HepG2 (cell line): ENCODE results near the gene C3orf22. TPM values are rescaled to one million over a fixed set of nuclear protein-coding genes. Genes with fewer than 3 reads are reported as not detected.

Source experiments
- ATAC-seq: fragments of 200-7000 bp; cut with Tn5 transposase; 3 replicates; pipeline ENCODE4 v1.9.1; 2020; ENCODE audit warnings: mild to moderate bottlenecking, moderate library complexity
- BruUV-seq: library from RNA; stranded (reverse); fragments of 400-500 nt; replicated peaks from 2 replicates; lab custom pipeline; 2021; lab: Mats Ljungman, UMichigan
- CTCF ChIA-PET: fragments of 300-600 bp; formaldehyde crosslinking; extraction: SDS; loops from one replicate; lab custom pipeline; 2021; ENCODE audit warnings: low total read pairs, inconsistent platforms, low intra/inter-chr PET ratio; lab: Yijun Ruan, JAX
- POLR2A ChIA-PET: fragments of 350-600 bp; sonication (Branson Sonifier 250); formaldehyde crosslinking; loops from one replicate; lab custom pipeline; 2020; ENCODE audit warnings: antibody characterized with exemption, inconsistent platforms; lab: Yijun Ruan, JAX
- DNase-seq: peaks from one replicate; pipeline ENCODE4 v3.0.0-alpha.2; 2015; ENCODE audit warnings: low spot score
- FAIRE-seq: peaks from 3 replicates; lab custom pipeline; 2011; peaks lifted over from hg19 to GRCh38; lab: Jason Lieb, UNC
- H2AFZ ChIP-seq: one replicate; pipeline ENCODE4 v1.6.1; 2011; ENCODE audit warnings: low read length, inconsistent platforms
- H3K27ac ChIP-seq: fragments of 300-600 bp; 3 replicates; pipeline ENCODE4 v1.8.0; 2011; ENCODE audit warnings: mixed run types, mild to moderate bottlenecking, mixed read lengths, low read length, inconsistent platforms; ENCODE audit not compliant: insufficient read depth; ENCODE audit errors: extremely low read length
- H3K27me3 ChIP-seq, 2 experiments: fragments of 200-600 bp in 1 of 2; 2 replicates in 1 of 2; 3 replicates in 1 of 2; pipeline versions ENCODE4 v1.6.0 to v1.8.0; 2011; ENCODE audit warnings: low read length in 2 of 2, mild to moderate bottlenecking in 2 of 2, moderate library complexity in 2 of 2, inconsistent platforms in 1 of 2; ENCODE audit not compliant: insufficient read depth in 2 of 2, control insufficient read depth in 1 of 2
- H3K36me3 ChIP-seq, 2 experiments: fragments of 200-600 bp in 1 of 2; replicated peaks in 1 of 2; 2 replicates in 1 of 2; 3 replicates in 1 of 2; pipeline versions ENCODE4 v1.5.1 to v1.8.0; 2011; ENCODE audit warnings: low read length in 2 of 2, inconsistent platforms in 1 of 2; ENCODE audit not compliant: insufficient read depth in 2 of 2, control insufficient read depth in 1 of 2
- H3K4me1 ChIP-seq: 2 replicates; pipeline ENCODE4 v1.5.1; 2012; ENCODE audit warnings: low read length, inconsistent platforms; ENCODE audit not compliant: insufficient read depth
- H3K4me2 ChIP-seq: 2 replicates; pipeline ENCODE4 v1.6.0; 2011; ENCODE audit warnings: low read depth, low read length, inconsistent platforms
- H3K4me3 ChIP-seq, 3 experiments: fragments of 200-600 bp in 1 of 3; sonication (generic), shearing (Covaris generic) in 1 of 3; replicated peaks in 1 of 3; 2 replicates each; pipeline ENCODE4 v1.5.1; 2011 to 2016; ENCODE audit warnings: low read length in 3 of 3, inconsistent platforms in 2 of 3, low read depth in 2 of 3, mild to moderate bottlenecking in 2 of 3, control low read depth in 1 of 3, mixed read lengths in 1 of 3; ENCODE audit not compliant: insufficient read depth in 1 of 3
- H3K79me2 ChIP-seq: one replicate; pipeline ENCODE4 v1.6.1; 2011; ENCODE audit warnings: low read length, inconsistent platforms; ENCODE audit not compliant: insufficient read depth
- H3K9ac ChIP-seq: 2 replicates; pipeline ENCODE4 v1.6.0; 2011; ENCODE audit warnings: mild to moderate bottlenecking, low read depth, low read length, inconsistent platforms; ENCODE audit not compliant: insufficient read depth
- H3K9me3 ChIP-seq: 2 replicates; pipeline ENCODE4 v1.5.1; 2012; ENCODE audit warnings: mild to moderate bottlenecking, low read length
- H4K20me1 ChIP-seq: 2 replicates; pipeline ENCODE4 v1.6.0; 2011; ENCODE audit warnings: inconsistent platforms, mild to moderate bottlenecking, low read length, moderate library complexity; ENCODE audit not compliant: insufficient read depth
- KDM6A ChIP-seq: IDR thresholded peaks from 2 replicates; pipeline ENCODE4 v1.6.1; 2016; ENCODE audit warnings: low read depth
- KLF13 ChIP-seq: sonication (generic); formaldehyde crosslinking; IDR thresholded peaks from 2 replicates; pipeline ENCODE4 v1.4.0; 2020; ENCODE audit warnings: mild to moderate bottlenecking, missing genetic modification reagents
- NFE2L2 ChIP-seq: fragments of 150-350 bp; IDR thresholded peaks from 2 replicates; pipeline ENCODE4 v1.6.1; 2014; ENCODE audit warnings: low read length
- PLRG1 ChIP-seq: fragments of 450-650 bp; conservative IDR thresholded peaks from 2 replicates; pipeline ENCODE4 v1.6.1; 2016
- RERE ChIP-seq: IDR thresholded peaks from 2 replicates; pipeline ENCODE4 v1.6.1; 2016; ENCODE audit warnings: low read depth, missing genetic modification reagents, missing compliant biosample characterization
- ZC3H4 ChIP-seq: sonication (generic); formaldehyde crosslinking; IDR thresholded peaks from 2 replicates; pipeline ENCODE4 v1.4.0; 2020; ENCODE audit warnings: missing genetic modification reagents, borderline replicate concordance
- ZNF280B ChIP-seq: sonication (generic); formaldehyde crosslinking; IDR thresholded peaks from 2 replicates; pipeline ENCODE4 v1.5.0; 2020; ENCODE audit warnings: missing genetic modification reagents, mild to moderate bottlenecking, borderline replicate concordance
- WGBS: methylation state at CpG from one replicate; pipeline ENCODE4 v1.1.6; 2017; ENCODE audit warnings: low lambda C conversion rate; 5-methylcytosine and 5-hydroxymethylcytosine counted together
- in situ Hi-C: cut with HindIII; loops from 2 replicates; pipeline ENCODE4 v1.10.0; 2017; ENCODE audit warnings: low pct_unique_long_range_greater_than_20kb; ENCODE audit not compliant: extremely low pct_ligation_motif_present
- intact Hi-C: fragments of 100-400 bp; cut with micrococcal nuclease; formaldehyde crosslinking; loops from one replicate; pipeline ENCODE4 v1.10.0; 2022; ENCODE audit not compliant: unreplicated experiment
- polyA plus RNA-seq, 8 experiments: library from polyadenylated mRNA; depleted of rRNA in 3 of 8; stranded (reverse) in 7 of 8; unstranded in 1 of 8; fragments of >200 nt; fragmentation: Illumina TruSeq in 4 of 8; extraction: Trizol in 4 of 8; gene quantifications; 2 replicates each; pipeline versions ENCODE4 v1.2.1 to v1.2.3, GENCODE V29; 2011 to 2016; ENCODE audit warnings: low read depth in 4 of 8, missing spikeins in 1 of 8, mixed read lengths in 1 of 8; ENCODE audit not compliant: insufficient read depth in 1 of 8
- total RNA-seq, 5 experiments: library from RNA; depleted of rRNA; stranded (reverse); fragments of >200 nt; fragmentation: Illumina TruSeq; extraction: Trizol; gene quantifications; 2 replicates each; pipeline ENCODE4 v1.2.3, GENCODE V29; 2016; ENCODE audit warnings: low read depth in 1 of 5

The C3orf22 gene
- total and polyA plus RNA-seq, 2 of the 13 experiments (the other 11 are each of a cell fraction or from before 2014, with no cell fraction given): not detected

- TF ChIP-seq RERE (no peak), KLF13 (CRISPR knock-in tag) (no peak), KDM6A (CRISPR knock-in tag) (no peak), ZC3H4 (CRISPR knock-in tag) (no peak), NFE2L2 (no peak)
These were observed 13.2 kb downstream of the C3orf22 start (continued) for GRCh38 chr3:126545544-126545943.

DNA sequence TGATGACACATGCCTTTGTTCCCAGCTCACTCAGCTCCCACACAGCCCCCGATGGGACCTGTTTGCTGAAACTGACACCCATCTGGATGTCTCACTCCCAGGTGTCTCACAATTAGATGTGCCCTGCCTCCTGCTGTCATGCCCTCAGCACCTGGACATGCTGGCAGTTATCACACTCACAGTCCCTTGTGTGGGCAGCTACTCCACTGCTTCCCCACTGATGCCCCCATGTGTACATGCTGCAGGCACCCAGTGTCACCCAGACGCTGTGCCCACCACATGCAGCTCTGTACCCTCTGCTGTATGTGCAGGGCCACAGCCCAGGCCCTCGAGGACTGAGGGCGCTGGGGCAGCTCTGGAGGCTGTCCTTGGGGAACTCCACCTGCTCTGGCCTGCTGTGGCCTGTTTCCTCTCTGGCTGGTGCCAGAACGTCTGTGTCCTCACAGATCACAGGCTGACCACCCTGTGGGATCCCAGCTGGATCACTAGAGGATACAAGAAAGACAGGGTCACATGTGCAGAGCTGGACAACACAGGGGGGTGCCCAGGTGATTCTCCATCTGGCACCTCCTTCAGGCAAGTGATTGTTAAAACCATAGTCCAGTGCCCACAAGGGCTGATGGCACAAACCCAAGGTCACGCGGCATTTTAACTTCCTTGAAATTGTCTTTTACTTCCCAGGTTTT is 14.0 kb downstream of the C3orf22 start:
- Histone ChIP-seq H3K4me3 (no peak overlapping the region), H3K4me2 (no peak overlapping the region), H3K27me3 (no peaks in the 10 kb centered on the region; a peak in 1 of 5 replicates), H4K20me1 (no peaks in the 10 kb centered on the region), H3K27ac (no peak overlapping the region), H3K9me3 (no peaks in the 10 kb centered on the region), H3K4me1 (peaks cover 8% of the 10 kb centered on the region; the same call in 1 of the 2 replicates), H2AFZ (no peak overlapping the region), H3K9ac (no peak overlapping the region), H3K36me3 (peaks cover 10 to 21% of the 10 kb centered on the region in 2 experiments), H3K79me2 (no peaks in the 10 kb centered on the region)
- TF ChIP-seq ZNF280B (CRISPR knock-in tag): 0 out of 2 replicates have a peak, but pooled peaks have one; percentile 15
- TF ChIP-seq PLRG1: no peak
- ChIA-PET CTCF (no interaction called here), POLR2A (no interaction called here)
- in situ Hi-C loops: no loop called here
- WGBS: 71% methylated on average over 5 of the region's 7 CpGs
- no TSS peak for BruUV-seq
- intact Hi-C loops: no loop called here
- ATAC-seq: peak; percentile 13; the same call in 2 of the 3 replicates
- DNase-seq: no peak
- no peak for FAIRE-seq
